Loucy (cell line): ENCODE results near the gene TSPO2.

Experiments used
- H2AFZ ChIP-seq: fragments of 200-600 bp; sonication (generic); 2 replicates; pipeline ENCODE4 v1.6.0; 2016; ENCODE audit warnings: antibody characterized with exemption, mild to moderate bottlenecking, low read length, moderate library complexity
- H3F3A ChIP-seq: fragments of 200-600 bp; 2 replicates; pipeline ENCODE4 v1.6.0; 2016; ENCODE audit warnings: antibody characterized with exemption, low read depth, mild to moderate bottlenecking
- H3K27me3 ChIP-seq: fragments of 200-600 bp; sonication (generic); 2 replicates; pipeline ENCODE4 v1.6.1; 2014; ENCODE audit warnings: low read length, mild to moderate bottlenecking; ENCODE audit not compliant: insufficient read depth, poor library complexity, severe bottlenecking
- H3K36me3 ChIP-seq: fragments of 200-600 bp; sonication (generic); 2 replicates; pipeline ENCODE4 v1.6.1; 2016; ENCODE audit warnings: low read length; ENCODE audit not compliant: insufficient read depth
- H3K4me1 ChIP-seq: fragments of 200-600 bp; sonication (generic); 2 replicates; pipeline ENCODE4 v1.5.1; 2014; ENCODE audit warnings: low read length, mild to moderate bottlenecking; ENCODE audit not compliant: insufficient read depth, poor library complexity, severe bottlenecking
- H3K4me2 ChIP-seq: fragments of 200-600 bp; sonication (generic); 2 replicates; pipeline ENCODE4 v1.6.0; 2014; ENCODE audit warnings: antibody characterized with exemption, low read length, low read depth, mild to moderate bottlenecking; ENCODE audit not compliant: poor library complexity, severe bottlenecking
- H3K4me3 ChIP-seq: fragments of 200-600 bp; sonication (generic); 2 replicates; pipeline ENCODE4 v1.5.1; 2014; ENCODE audit warnings: low read length, mild to moderate bottlenecking, mixed read lengths; ENCODE audit not compliant: poor library complexity, severe bottlenecking
- H3K79me2 ChIP-seq: fragments of 200-600 bp; sonication (generic); 2 replicates; pipeline ENCODE4 v1.6.1; 2014; ENCODE audit warnings: low read length; ENCODE audit not compliant: insufficient read depth
- H3K9ac ChIP-seq: fragments of 200-600 bp; sonication (generic); 2 replicates; pipeline ENCODE4 v1.6.0; 2014; ENCODE audit warnings: mild to moderate bottlenecking, low read depth, low read length, moderate library complexity; ENCODE audit not compliant: poor library complexity, severe bottlenecking
- H3K9me2 ChIP-seq: fragments of 200-600 bp; sonication (generic); replicated peaks from 2 replicates; pipeline ENCODE4 v1.6.1; 2016; ENCODE audit warnings: low read depth, low read length, mixed read lengths
- H3K9me3 ChIP-seq: fragments of 200-600 bp; sonication (generic); 2 replicates; pipeline ENCODE4 v1.6.1; 2014; ENCODE audit warnings: mild to moderate bottlenecking, antibody characterized with exemption, low read length, low read depth; ENCODE audit not compliant: insufficient read depth
- H4K20me1 ChIP-seq: fragments of 200-600 bp; sonication (generic); 2 replicates; pipeline ENCODE4 v1.6.0; 2014; ENCODE audit warnings: antibody characterized with exemption, low read length, mild to moderate bottlenecking; ENCODE audit not compliant: insufficient read depth, poor library complexity, severe bottlenecking
- CTCF ChIP-seq: fragments of 200-600 bp; sonication (generic); conservative IDR thresholded peaks from 2 replicates; pipeline ENCODE4 v1.5.1; 2014; ENCODE audit warnings: mild to moderate bottlenecking, antibody characterized with exemption, low read length
- EZH2phosphoT487 ChIP-seq: fragments of 200-600 bp; IDR thresholded peaks from 2 replicates; pipeline ENCODE4 v1.6.1; 2018; ENCODE audit warnings: antibody characterized with exemption, mild to moderate bottlenecking, moderate library complexity, borderline replicate concordance

The TSPO2 gene

GRCh38 chr6:41071501-41071922, 29.2 kb downstream of the TSPO2 start:
- peak overlapping the region; percentile 87 for H3K4me2 ChIP-seq
- H3K9ac ChIP-seq, result peak overlapping the region; percentile 96
- H3K4me1 ChIP-seq, result peaks cover 65% of the 10 kb centered on the region
- peaks cover 55% of the 10 kb centered on the region for H3K79me2 ChIP-seq
- peak overlapping the region; percentile 54; the same call in 1 of the 2 replicates for H2AFZ ChIP-seq
- peaks cover 13% of the 10 kb centered on the region for H3F3A ChIP-seq
- TF ChIP-seq EZH2phosphoT487, result no peak
- 0 out of 2 replicates have a peak, but pooled peaks have one; percentile 8 for TF ChIP-seq CTCF
- H3K9me2 ChIP-seq, result no peaks in the 10 kb centered on the region
- peak overlapping the region; percentile 94 for H3K4me3 ChIP-seq
- H3K36me3 ChIP-seq, result no peaks in the 10 kb centered on the region
- no peaks in the 10 kb centered on the region for H3K9me3 ChIP-seq
- peaks cover 30% of the 10 kb centered on the region for H4K20me1 ChIP-seq
- H3K27me3 ChIP-seq, result peaks cover 5% of the 10 kb centered on the region

GRCh38 chr6:41071923-41072835, 29.9 kb downstream of the TSPO2 start, which contains the start of gene OARD1:
OARD1 (minus strand) TSS chr6:41072356; CDS start chr6:41071634, 722 bp downstream.
- TF ChIP-seq EZH2phosphoT487 (no peak), CTCF (no peak)
- H3K9me2 ChIP-seq, result no peaks in the 10 kb centered on the region
- peaks cover 13% of the 10 kb centered on the region for H3F3A ChIP-seq
- peak within 1 kb of the TSS; percentile 96 for H3K9ac ChIP-seq
- peaks cover 69% of the 10 kb centered on the region for H3K4me1 ChIP-seq
- H3K4me3 ChIP-seq, result peak within 1 kb of the TSS; percentile 94
- H3K27me3 ChIP-seq, result peaks cover 5% of the 10 kb centered on the region
- peak within 1 kb of the TSS; percentile 100 for H3K4me2 ChIP-seq
- H4K20me1 ChIP-seq, result peaks cover 37% of the 10 kb centered on the region
- no peaks in the 10 kb centered on the region for H3K36me3 ChIP-seq
- no peaks in the 10 kb centered on the region for H3K9me3 ChIP-seq
- peak within 1 kb of the TSS; percentile 54 for H2AFZ ChIP-seq
- H3K79me2 ChIP-seq, result peaks cover 62% of the 10 kb centered on the region

- H2AFZ ChIP-seq, result peak within 1 kb of the TSS; percentile 54
- peaks cover 43% of the 10 kb centered on the region for H4K20me1 ChIP-seq
Observed at GRCh38 chr6:41072836-41073202, 30.6 kb downstream of the TSPO2 start, which contains the start of gene NFYA. NFYA (plus strand) TSS chr6:41072974; CDS start chr6:41079090, 6,116 bp downstream.

More at GRCh38 chr6:41072836-41073202, 30.6 kb downstream of the TSPO2 start, which contains the start of gene NFYA:
- H3K36me3 ChIP-seq, result no peaks in the 10 kb centered on the region
- no peaks in the 10 kb centered on the region for H3K9me3 ChIP-seq
- H3K4me2 ChIP-seq, result peak within 1 kb of the TSS; percentile 100
- peaks cover 5% of the 10 kb centered on the region for H3K27me3 ChIP-seq
- TF ChIP-seq CTCF, result no peak
- no peak for TF ChIP-seq EZH2phosphoT487
- peak within 1 kb of the TSS; percentile 96 for H3K9ac ChIP-seq
- H3K9me2 ChIP-seq, result no peaks in the 10 kb centered on the region
- peaks cover 9% of the 10 kb centered on the region for H3F3A ChIP-seq
- peaks cover 68% of the 10 kb centered on the region for H3K79me2 ChIP-seq
- peak within 1 kb of the TSS; percentile 94 for H3K4me3 ChIP-seq
- H3K4me1 ChIP-seq, result peaks cover 72% of the 10 kb centered on the region
